PC-9 (cell line): ENCODE results near the gene FIGNL2. TPM values are rescaled to one million over a fixed set of nuclear protein-coding genes. Genes with fewer than 3 reads are reported as not detected.

Source experiments
- BruUV-seq: library from RNA; stranded (reverse); fragments of 400-500 nt; replicated peaks from 2 replicates; lab custom pipeline; 2021; lab: Mats Ljungman, UMichigan
- CTCF ChIA-PET: fragments of 300-600 bp; sonication (Branson Sonifier 250); formaldehyde crosslinking; loops from one replicate; lab custom pipeline; 2022; ENCODE audit warnings: antibody characterized with exemption; lab: Charles Lee
- POLR2A ChIA-PET: fragments of 300-600 bp; sonication (Branson Sonifier 250); formaldehyde crosslinking; loops from one replicate; lab custom pipeline; 2022; ENCODE audit warnings: antibody characterized with exemption; ENCODE audit not compliant: unreplicated experiment; lab: Charles Lee
- DNase-seq, 2 experiments: peaks; one replicate each; pipeline versions ENCODE4 v3.0.0 to v3.0.0-alpha.2; 2015 to 2022; ENCODE audit warnings: mixed read lengths in 1 of 2
- H2AFZ ChIP-seq: fragments of 200-600 bp; sonication (generic); 2 replicates; pipeline ENCODE4 v1.8.1; 2017; ENCODE audit warnings: antibody characterized with exemption
- H3F3A ChIP-seq: fragments of 200-600 bp; sonication (generic); 2 replicates; pipeline ENCODE4 v1.8.1; 2017; ENCODE audit warnings: antibody characterized with exemption, mild to moderate bottlenecking, low read depth; ENCODE audit not compliant: insufficient read depth
- H3K27ac ChIP-seq: fragments of 200-600 bp; sonication (generic); 2 replicates; pipeline ENCODE4 v1.6.1; 2016; ENCODE audit warnings: mixed run types
- H3K27me3 ChIP-seq: fragments of 200-600 bp; sonication (generic); 2 replicates; pipeline ENCODE4 v1.6.1; 2016; ENCODE audit warnings: low read depth, mixed run types; ENCODE audit not compliant: insufficient read depth
- H3K36me3 ChIP-seq: fragments of 200-600 bp; sonication (generic); 2 replicates; pipeline ENCODE4 v1.6.1; 2016; ENCODE audit warnings: low read depth, mixed run types
- H3K4me1 ChIP-seq: fragments of 200-600 bp; sonication (generic); replicated peaks from 2 replicates; pipeline ENCODE4 v1.6.1; 2016; ENCODE audit warnings: mixed run types; ENCODE audit not compliant: insufficient read depth
- H3K4me2 ChIP-seq: fragments of 200-600 bp; sonication (generic); 2 replicates; pipeline ENCODE4 v1.6.1; 2017; ENCODE audit warnings: mixed run types
- H3K4me3 ChIP-seq: fragments of 200-600 bp; sonication (generic); 2 replicates; pipeline ENCODE4 v1.6.1; 2016; ENCODE audit warnings: mixed run types
- H3K79me2 ChIP-seq: fragments of 200-600 bp; sonication (generic); 2 replicates; pipeline ENCODE4 v1.6.1; 2017; ENCODE audit warnings: low read depth, mixed run types
- H3K9me2 ChIP-seq: fragments of 200-600 bp; sonication (generic); 2 replicates; pipeline ENCODE4 v1.8.1; 2017; ENCODE audit warnings: mild to moderate bottlenecking; ENCODE audit not compliant: insufficient read depth
- H3K9me3 ChIP-seq: fragments of 200-600 bp; sonication (generic); 2 replicates; pipeline ENCODE4 v1.8.1; 2016; ENCODE audit warnings: low read depth; ENCODE audit not compliant: insufficient read depth
- H4K20me1 ChIP-seq: fragments of 200-600 bp; sonication (generic); 2 replicates; pipeline ENCODE4 v1.8.1; 2017; ENCODE audit not compliant: insufficient read depth
- CTCF ChIP-seq: fragments of 200-600 bp; sonication (generic); conservative IDR thresholded peaks from 2 replicates; pipeline ENCODE4 v1.6.1; 2017; ENCODE audit warnings: mixed run types, antibody characterized with exemption, mild to moderate bottlenecking, moderate library complexity
- EZH2 ChIP-seq: fragments of 200-600 bp; sonication (generic); IDR thresholded peaks from 2 replicates; pipeline ENCODE4 v1.8.0; 2017; ENCODE audit warnings: antibody characterized with exemption, low read depth
- intact Hi-C: fragments of 100-400 bp; cut with micrococcal nuclease; formaldehyde crosslinking; loops from one replicate; pipeline ENCODE4 v1.10.0; 2022; ENCODE audit not compliant: unreplicated experiment
- total RNA-seq: library from RNA; stranded (reverse); gene quantifications from 2 replicates; pipeline ENCODE4 v1.2.3, GENCODE V29; 2021

FIGNL2 gene
- total RNA-seq, 1 experiment from 2014 or later, result not detected

GRCh38 chr12:51847643-51848325 lies 734 bp downstream of the FIGNL2 start:
- TF ChIP-seq CTCF, result no peak
- no peak for TF ChIP-seq EZH2
- no peak overlapping the region for H2AFZ ChIP-seq
- no peak overlapping the region for H3K4me2 ChIP-seq
- no peak overlapping the region for H3K27ac ChIP-seq
- BruUV-seq, result no TSS peak
- no peaks in the 10 kb centered on the region for H3F3A ChIP-seq
- no peaks in the 10 kb centered on the region for H3K4me1 ChIP-seq
- H3K27me3 ChIP-seq, result peaks cover 79% of the 10 kb centered on the region
- H4K20me1 ChIP-seq, result no peaks in the 10 kb centered on the region
- H3K4me3 ChIP-seq, result no peak overlapping the region
- ChIA-PET POLR2A (no interaction called here), CTCF (no interaction called here)
- intact Hi-C loops, result no loop called here
- H3K79me2 ChIP-seq, result no peaks in the 10 kb centered on the region
- H3K9me2 ChIP-seq, result no peaks in the 10 kb centered on the region
- H3K9me3 ChIP-seq, result no peaks in the 10 kb centered on the region
- H3K36me3 ChIP-seq, result no peaks in the 10 kb centered on the region
- DNase-seq, result no peak

GRCh38 chr12:51846911-51847642 lies 1.4 kb downstream of the FIGNL2 start:
- Histone ChIP-seq H3K27ac (no peak overlapping the region), H3K79me2 (no peaks in the 10 kb centered on the region), H3K4me1 (no peaks in the 10 kb centered on the region), H3K4me3 (no peak overlapping the region), H3K9me2 (no peaks in the 10 kb centered on the region), H4K20me1 (no peaks in the 10 kb centered on the region), H3K4me2 (no peak overlapping the region), H3K27me3 (peaks cover 79% of the 10 kb centered on the region), H2AFZ (no peak overlapping the region), H3K36me3 (no peaks in the 10 kb centered on the region), H3F3A (no peaks in the 10 kb centered on the region), H3K9me3 (no peaks in the 10 kb centered on the region)
- no TSS peak for BruUV-seq
- intact Hi-C loops, result no loop called here
- no peak for DNase-seq
- no peak for TF ChIP-seq CTCF
- TF ChIP-seq EZH2, result no peak
- CTCF ChIA-PET, result no interaction called here
- POLR2A ChIA-PET, result no interaction called here

- H3K4me2 ChIP-seq, result no peak overlapping the region
- no peaks in the 10 kb centered on the region for H3K36me3 ChIP-seq
- no peaks in the 10 kb centered on the region for H3K4me1 ChIP-seq
- BruUV-seq, result no TSS peak
- peaks cover 79% of the 10 kb centered on the region for H3K27me3 ChIP-seq
- H3K9me3 ChIP-seq, result no peaks in the 10 kb centered on the region
- H4K20me1 ChIP-seq, result no peaks in the 10 kb centered on the region
- H3K79me2 ChIP-seq, result no peaks in the 10 kb centered on the region
- ChIA-PET POLR2A (no interaction called here), CTCF (no interaction called here)
- no peak overlapping the region for H3K4me3 ChIP-seq
- TF ChIP-seq CTCF, result no peak
- no peak for TF ChIP-seq EZH2
- H3F3A ChIP-seq, result no peaks in the 10 kb centered on the region
- no peak overlapping the region for H3K27ac ChIP-seq
- H3K9me2 ChIP-seq, result no peaks in the 10 kb centered on the region
- intact Hi-C loops, result no loop called here
- H2AFZ ChIP-seq, result no peak overlapping the region
- DNase-seq, result no peak
Measured at GRCh38 chr12:51846271-51846691, 2.2 kb downstream of the FIGNL2 start.
